GM12892 (cell line): ENCODE measurements around the gene GPS1.

Source experiments
- DNase-seq: peaks from one replicate; pipeline ENCODE4 v3.0.0; 2011; ENCODE audit not compliant: insufficient read length
- FAIRE-seq: peaks from 2 replicates; lab custom pipeline; 2011; peaks lifted over from hg19 to GRCh38; lab: Jason Lieb, UNC
- POLR2A ChIP-seq: IDR thresholded peaks from 2 replicates; pipeline ENCODE4 v1.6.1; 2011; ENCODE audit warnings: low read depth, low read length, control low read depth
- POLR2AphosphoS5 ChIP-seq: IDR thresholded peaks from 2 replicates; pipeline ENCODE4 v1.6.1; 2011; ENCODE audit warnings: low read depth, low read length, control low read depth
- TAF1 ChIP-seq: IDR thresholded peaks from 2 replicates; pipeline ENCODE4 v1.6.1; 2011; ENCODE audit warnings: low read depth, mild to moderate bottlenecking, control low read depth, low read length, borderline replicate concordance

Gene GPS1

GRCh38 chr17:82088838-82089722 lies 37.4 kb downstream of the GPS1 start:
- FAIRE-seq (no peak), DNase-seq (no peak)
- TF ChIP-seq TAF1 (no peak), POLR2AphosphoS5 (no peak), POLR2A (no peak; the same call in 1 of the 2 replicates)

- no peak for FAIRE-seq
Measured at GRCh38 chr17:82089723-82090548, 38.2 kb downstream of the GPS1 start.

GRCh38 chr17:82090549-82091263 lies 39.0 kb downstream of the GPS1 start:
- DNase-seq (no peak), FAIRE-seq (no peak)
- TF ChIP-seq POLR2A (no peak; the same call in 1 of the 2 replicates), TAF1 (no peak), POLR2AphosphoS5 (no peak)

More at GRCh38 chr17:82089723-82090548, 38.2 kb downstream of the GPS1 start:
- TF ChIP-seq POLR2AphosphoS5 (no peak), POLR2A (no peak; the same call in 1 of the 2 replicates), TAF1 (no peak)
- no peak for DNase-seq

- FAIRE-seq: no peak
- TF ChIP-seq POLR2A: no peak
- TF ChIP-seq POLR2AphosphoS5: no peak
- no peak for TF ChIP-seq TAF1
Measured at GRCh38 chr17:82091264-82092066, 39.8 kb downstream of the GPS1 start.

GRCh38 chr17:82092094-82092586 lies 40.4 kb downstream of the GPS1 start:
- no peak for DNase-seq
- no peak for FAIRE-seq
- TF ChIP-seq POLR2A: no peak
- no peak for TF ChIP-seq POLR2AphosphoS5
- TF ChIP-seq TAF1: no peak

More at GRCh38 chr17:82091264-82092066, 39.8 kb downstream of the GPS1 start:
- DNase-seq: no peak

- DNase-seq: no peak
- FAIRE-seq: no peak
- no peak for TF ChIP-seq TAF1
- TF ChIP-seq POLR2AphosphoS5: no peak
- TF ChIP-seq POLR2A: no peak
Measured at GRCh38 chr17:82092628-82092994, 40.9 kb downstream of the GPS1 start.

GRCh38 chr17:82092995-82093751 lies 41.5 kb downstream of the GPS1 start:
- FAIRE-seq (no peak), DNase-seq (no peak)
- no peak for TF ChIP-seq POLR2AphosphoS5
- TF ChIP-seq POLR2A: no peak
- no peak for TF ChIP-seq TAF1

GRCh38 chr17:82094931-82095776 lies 43.5 kb downstream of the GPS1 start:
- no peak for FAIRE-seq
- no peak for DNase-seq

More at GRCh38 chr17:82094931-82095776, 43.5 kb downstream of the GPS1 start:
- no peak for TF ChIP-seq POLR2A
- no peak for TF ChIP-seq TAF1
- TF ChIP-seq POLR2AphosphoS5: no peak
